ENCODE results near the gene LSR. TPM values are rescaled to one million over a fixed set of nuclear protein-coding genes. Genes with fewer than 3 reads are reported as not detected.

Gene LSR
- total RNA-seq, 1 donor from 2014 or later, result 74.1 TPM

- no peaks in the 10 kb centered on the region for H3K36me3 ChIP-seq
- no peaks in the 10 kb centered on the region for H3K9me3 ChIP-seq
- H3K4me3 ChIP-seq, result no peak overlapping the region
- no peak for DNase-seq
- intact Hi-C loops (cut with DNase I), result no loop called here
- peaks cover 20% of the 10 kb centered on the region for H3K4me1 ChIP-seq
- H3K27me3 ChIP-seq (ENCODE audit: low read depth), result no peaks in the 10 kb centered on the region
- no peak for TF ChIP-seq CTCF (IDR thresholded peaks at IDR 0.05)
- ATAC-seq, result no peak
- no peak overlapping the region for H3K27ac ChIP-seq
Measured at GRCh38 chr19:35226748-35227147, 22.1 kb upstream of the LSR start.

DNA sequence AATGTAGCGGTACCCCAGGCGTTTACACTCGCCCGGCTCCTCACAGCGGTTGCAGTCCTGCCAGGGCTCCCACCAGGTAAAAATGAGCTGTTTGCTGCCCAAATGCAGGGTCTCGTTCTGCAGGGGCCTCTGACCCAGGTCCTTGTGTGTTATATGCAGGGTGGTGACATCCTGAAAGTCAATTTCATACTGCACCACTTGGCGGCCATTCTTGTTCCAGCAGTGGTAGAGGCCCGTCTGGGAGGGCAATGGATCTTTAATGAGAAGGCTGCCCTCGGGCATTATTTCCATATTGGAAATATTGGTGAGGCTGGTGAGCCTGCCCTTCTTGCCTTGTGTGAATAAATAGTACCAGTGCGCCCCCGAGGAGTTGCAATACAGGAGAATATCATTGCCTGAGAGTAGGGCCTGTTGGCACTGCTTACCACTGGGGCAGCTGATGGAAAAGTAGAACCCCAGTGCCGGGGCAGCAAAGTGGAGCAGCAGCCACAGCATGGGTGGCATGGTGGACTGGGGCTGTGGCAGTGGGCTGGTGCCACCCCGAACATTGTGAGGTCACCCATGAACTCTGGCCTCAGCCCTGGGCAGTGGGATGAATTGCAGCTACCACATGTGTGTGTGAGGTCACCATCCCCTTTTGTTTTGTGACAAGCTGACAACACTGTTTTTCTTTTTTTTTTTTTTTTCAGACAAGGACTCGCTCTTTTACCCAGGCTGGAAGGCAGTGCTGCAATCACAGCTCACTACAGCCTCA lies 20.4 kb upstream of the LSR start, which contains the start of gene FAM187B:
Gene FAM187B (minus strand): TSS at position 563 of the 754 bp plus-strand sequence. CDS start 59 bp downstream, at position 504.
- Histone ChIP-seq H3K27ac (no peak within 1 kb of the TSS), H3K36me3 (no peaks in the 10 kb centered on the region), H3K4me1 (peaks cover 16% of the 10 kb centered on the region), H3K9me3 (no peaks in the 10 kb centered on the region), H3K4me3 (no peak within 1 kb of the TSS), H3K27me3 (ENCODE audit: low read depth) (no peaks in the 10 kb centered on the region)
- DNase-seq (no peak), ATAC-seq (no peak)
- intact Hi-C loops (cut with DNase I), result no loop called here
- TF ChIP-seq CTCF (IDR thresholded peaks at IDR 0.05), result no peak

- DNase-seq (no peak), ATAC-seq (no peak)
- H3K9me3 ChIP-seq, result no peaks in the 10 kb centered on the region
- H3K27ac ChIP-seq, result no peak overlapping the region
- intact Hi-C loops (cut with DNase I), result no loop called here
- H3K36me3 ChIP-seq, result no peaks in the 10 kb centered on the region
- peaks cover 12% of the 10 kb centered on the region for H3K4me1 ChIP-seq
- no peak for TF ChIP-seq CTCF (IDR thresholded peaks at IDR 0.05)
- H3K27me3 ChIP-seq (ENCODE audit: low read depth), result no peaks in the 10 kb centered on the region
- no peak overlapping the region for H3K4me3 ChIP-seq
Measured at GRCh38 chr19:35229601-35230000, 19.2 kb upstream of the LSR start.

GRCh38 chr19:35231956-35232645 lies 16.7 kb upstream of the LSR start:
- Histone ChIP-seq H3K27ac (no peak overlapping the region), H3K4me3 (no peak overlapping the region), H3K4me1 (no peaks in the 10 kb centered on the region), H3K27me3 (ENCODE audit: low read depth) (no peaks in the 10 kb centered on the region), H3K9me3 (no peaks in the 10 kb centered on the region), H3K36me3 (no peaks in the 10 kb centered on the region)
- intact Hi-C loops (cut with DNase I), result no loop called here
- no peak for ATAC-seq
- no peak for TF ChIP-seq CTCF (IDR thresholded peaks at IDR 0.05)
- DNase-seq, result no peak

DNA sequence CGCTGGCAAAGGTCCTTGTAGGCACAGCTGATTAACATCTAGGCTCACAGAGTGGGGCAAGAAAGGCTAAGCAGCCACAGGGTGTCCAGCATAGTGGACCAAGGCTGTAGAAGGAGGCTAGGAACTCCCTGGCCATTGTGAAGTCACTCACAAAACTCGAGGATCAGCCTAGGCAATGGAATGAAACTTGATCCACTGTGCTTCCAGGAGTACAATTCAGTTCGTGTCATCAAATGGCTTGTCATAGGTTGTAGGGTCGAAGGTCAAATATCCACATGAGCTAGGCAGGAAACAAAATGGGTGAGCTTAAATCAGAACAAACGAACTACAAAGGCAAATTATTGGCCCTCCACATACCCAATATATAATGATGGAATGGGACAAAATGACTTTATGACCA lies 15.9 kb upstream of the LSR start:
- intact Hi-C loops (cut with DNase I), result no loop called here
- TF ChIP-seq CTCF (IDR thresholded peaks at IDR 0.05), result no peak
- H3K4me3 ChIP-seq, result no peak overlapping the region
- H3K9me3 ChIP-seq, result no peaks in the 10 kb centered on the region
- H3K27me3 ChIP-seq (ENCODE audit: low read depth), result no peaks in the 10 kb centered on the region
- no peaks in the 10 kb centered on the region for H3K36me3 ChIP-seq
- no peak overlapping the region for H3K27ac ChIP-seq
- DNase-seq, result no peak
- H3K4me1 ChIP-seq, result no peaks in the 10 kb centered on the region
- no peak for ATAC-seq
